ENCODE data around the gene PRRC2C. TPM values are rescaled to one million over a fixed set of nuclear protein-coding genes. Genes with fewer than 3 reads are reported as not detected.

The PRRC2C gene
- total RNA-seq, 2 donors from 2014 or later, result 198 to 210 TPM

DNA sequence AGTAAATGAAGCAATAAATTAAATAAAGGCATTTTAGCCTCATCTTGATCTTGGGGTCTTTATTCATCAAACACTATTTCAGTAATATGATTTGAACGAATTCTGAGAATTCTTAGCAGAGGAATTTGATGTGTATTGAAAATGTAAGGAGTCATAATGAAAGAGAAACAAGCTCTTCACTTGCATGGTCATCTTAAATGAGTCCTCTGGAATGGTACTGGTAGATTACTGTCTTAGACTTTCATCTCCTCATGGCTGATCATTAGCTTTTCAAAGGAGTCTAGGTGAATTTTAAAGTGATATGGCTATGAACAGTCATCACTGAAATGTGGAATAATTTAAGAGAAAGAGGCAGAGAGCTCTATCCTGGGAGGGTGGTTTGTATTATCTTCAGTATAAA is 30.0 kb downstream of the PRRC2C start:
- H3K4me3 ChIP-seq (ENCODE audit: low read length), result no peak overlapping the region
- 80% methylated on average over 1 of the region's 1 CpG; no CpG with 5 or more reads in 1 of the 2 experiments for WGBS, 2 experiments (ENCODE audit: insufficient coverage in 1 of 2, insufficient read length in 1 of 2)
- Mint-ChIP-seq H3K4me1 (peaks cover 10% of the 10 kb centered on the region), H3K9me3 (no peaks in the 10 kb centered on the region), H3K27me3 (ENCODE audit: insufficient read depth) (no peaks in the 10 kb centered on the region), H3K27ac (peak overlapping the region; percentile 24), H3K36me3 (ENCODE audit: low read depth) (peaks cover 42% of the 10 kb centered on the region), H3K4me3 (no peak overlapping the region)
- DNase-seq, result no peak
- H3K27ac ChIP-seq (ENCODE audit: low read depth, low read length), result no peak overlapping the region
- peaks cover 84% of the 10 kb centered on the region for H3K36me3 ChIP-seq (ENCODE audit: control insufficient read depth, insufficient read depth, low read length)
- no peaks in the 10 kb centered on the region for H3K9me3 ChIP-seq (ENCODE audit: control insufficient read depth, low read length)
- no peak overlapping the region for H3K9ac ChIP-seq (ENCODE audit: extremely low read depth, low read length, poor library complexity, severe bottlenecking)
- no peaks in the 10 kb centered on the region for H3K27me3 ChIP-seq (ENCODE audit: control insufficient read depth, insufficient read depth, low read length, poor library complexity, severe bottlenecking)
- TF ChIP-seq, protein P1, sequence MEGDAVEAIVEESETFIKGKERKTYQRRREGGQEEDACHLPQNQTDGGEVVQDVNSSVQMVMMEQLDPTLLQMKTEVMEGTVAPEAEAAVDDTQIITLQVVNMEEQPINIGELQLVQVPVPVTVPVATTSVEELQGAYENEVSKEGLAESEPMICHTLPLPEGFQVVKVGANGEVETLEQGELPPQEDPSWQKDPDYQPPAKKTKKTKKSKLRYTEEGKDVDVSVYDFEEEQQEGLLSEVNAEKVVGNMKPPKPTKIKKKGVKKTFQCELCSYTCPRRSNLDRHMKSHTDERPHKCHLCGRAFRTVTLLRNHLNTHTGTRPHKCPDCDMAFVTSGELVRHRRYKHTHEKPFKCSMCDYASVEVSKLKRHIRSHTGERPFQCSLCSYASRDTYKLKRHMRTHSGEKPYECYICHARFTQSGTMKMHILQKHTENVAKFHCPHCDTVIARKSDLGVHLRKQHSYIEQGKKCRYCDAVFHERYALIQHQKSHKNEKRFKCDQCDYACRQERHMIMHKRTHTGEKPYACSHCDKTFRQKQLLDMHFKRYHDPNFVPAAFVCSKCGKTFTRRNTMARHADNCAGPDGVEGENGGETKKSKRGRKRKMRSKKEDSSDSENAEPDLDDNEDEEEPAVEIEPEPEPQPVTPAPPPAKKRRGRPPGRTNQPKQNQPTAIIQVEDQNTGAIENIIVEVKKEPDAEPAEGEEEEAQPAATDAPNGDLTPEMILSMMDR (conservative IDR thresholded peaks at IDR 0.05), result no peak
- no peaks in the 10 kb centered on the region for H3K4me1 ChIP-seq (ENCODE audit: control insufficient read depth, insufficient read depth, low read length)

DNA sequence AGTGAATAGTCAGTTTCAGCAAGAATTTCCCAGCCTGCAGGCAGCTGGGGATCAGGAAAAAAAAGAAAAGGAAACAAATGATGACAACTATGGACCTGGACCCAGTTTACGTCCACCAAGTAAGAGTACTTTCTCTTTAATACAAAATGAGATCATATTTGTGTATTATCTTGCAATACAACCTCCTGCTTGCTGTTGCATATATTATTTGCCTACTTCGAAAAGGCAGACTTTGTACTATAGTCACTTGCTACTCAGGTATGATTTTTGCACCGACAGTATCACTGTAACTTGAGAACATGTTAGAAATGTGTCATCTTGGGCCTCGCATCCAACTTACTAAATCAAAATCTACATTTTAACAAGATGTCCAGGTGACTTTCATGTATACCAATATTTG is 30.4 kb downstream of the PRRC2C start:
- no peak overlapping the region for H3K27ac ChIP-seq (ENCODE audit: low read depth, low read length)
- Mint-ChIP-seq H3K36me3 (ENCODE audit: low read depth) (peaks cover 42% of the 10 kb centered on the region), H3K4me1 (peaks cover 6% of the 10 kb centered on the region), H3K9me3 (no peaks in the 10 kb centered on the region), H3K27ac (no peak overlapping the region), H3K4me3 (no peak overlapping the region), H3K27me3 (ENCODE audit: insufficient read depth) (no peaks in the 10 kb centered on the region)
- 98 to 100% methylated on average over 2 to 4 of the region's 4 CpGs for WGBS, 2 experiments (ENCODE audit: insufficient coverage in 1 of 2, insufficient read length in 1 of 2)
- H3K4me3 ChIP-seq (ENCODE audit: low read length), result no peak overlapping the region
- H3K27me3 ChIP-seq (ENCODE audit: control insufficient read depth, insufficient read depth, low read length, poor library complexity, severe bottlenecking), result no peaks in the 10 kb centered on the region
- no peaks in the 10 kb centered on the region for H3K9me3 ChIP-seq (ENCODE audit: control insufficient read depth, low read length)
- H3K4me1 ChIP-seq (ENCODE audit: control insufficient read depth, insufficient read depth, low read length), result no peaks in the 10 kb centered on the region
- no peak for DNase-seq
- H3K9ac ChIP-seq (ENCODE audit: extremely low read depth, low read length, poor library complexity, severe bottlenecking), result no peak overlapping the region
- TF ChIP-seq, protein P1 (conservative IDR thresholded peaks at IDR 0.05), result no peak
- peaks cover 86% of the 10 kb centered on the region for H3K36me3 ChIP-seq (ENCODE audit: control insufficient read depth, insufficient read depth, low read length)

DNA sequence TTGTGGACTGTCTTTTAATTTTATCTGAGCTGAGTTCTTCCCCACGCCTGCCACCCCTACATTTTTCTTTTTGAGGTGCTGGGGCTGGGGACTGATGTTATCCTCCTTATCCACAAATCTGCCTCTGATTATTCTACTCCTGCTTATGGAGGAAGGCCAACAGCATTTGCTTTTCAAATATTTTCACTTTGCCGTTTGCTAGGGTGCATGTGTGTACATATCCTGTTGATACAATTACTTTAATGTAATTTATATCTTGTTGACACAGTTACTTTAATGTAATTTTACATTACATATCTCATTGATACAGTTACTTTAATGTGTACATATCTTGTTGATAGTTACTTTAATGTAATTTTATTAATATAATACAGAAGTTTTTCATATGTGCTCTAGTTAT is 36.2 kb downstream of the PRRC2C start:
- Histone ChIP-seq H3K4me1 (ENCODE audit: control insufficient read depth, insufficient read depth, low read length) (no peaks in the 10 kb centered on the region), H3K9ac (ENCODE audit: extremely low read depth, low read length, poor library complexity, severe bottlenecking) (no peak overlapping the region), H3K27ac (ENCODE audit: low read depth, low read length) (no peak overlapping the region), H3K36me3 (ENCODE audit: control insufficient read depth, insufficient read depth, low read length) (peaks cover 96% of the 10 kb centered on the region), H3K4me3 (ENCODE audit: low read length) (no peak overlapping the region), H3K9me3 (ENCODE audit: control insufficient read depth, low read length) (no peaks in the 10 kb centered on the region), H3K27me3 (ENCODE audit: control insufficient read depth, insufficient read depth, low read length, poor library complexity, severe bottlenecking) (no peaks in the 10 kb centered on the region)
- TF ChIP-seq, protein P1 (conservative IDR thresholded peaks at IDR 0.05), result no peak
- peaks cover 70% of the 10 kb centered on the region for H3K36me3 Mint-ChIP-seq (ENCODE audit: low read depth)
- 91 to 100% methylated on average over 1 of the region's 2 CpGs for WGBS, 2 experiments (ENCODE audit: insufficient coverage in 1 of 2, insufficient read length in 1 of 2)
- no peaks in the 10 kb centered on the region for H3K9me3 Mint-ChIP-seq
- no peak overlapping the region for H3K27ac Mint-ChIP-seq
- DNase-seq, result no peak
- no peak overlapping the region for H3K4me3 Mint-ChIP-seq
- no peaks in the 10 kb centered on the region for H3K27me3 Mint-ChIP-seq (ENCODE audit: insufficient read depth)
- H3K4me1 Mint-ChIP-seq, result no peaks in the 10 kb centered on the region

Data from endodermal cell (in vitro differentiated cells).